Left colon (tissue), 2 donors: ENCODE measurements around the gene NREP. TPM values are rescaled to one million over a fixed set of nuclear protein-coding genes. Genes with fewer than 3 reads are reported as not detected.
A peak's percentile ranks its signal among the peaks of the same experiment; 100 is the strongest.

Source experiments
- ATAC-seq: fragments of 200-7000 bp; cut with Tn5 transposase; one replicate; pipeline ENCODE4 v1.9.1; 2020; ENCODE audit warnings: mild to moderate bottlenecking, moderate library complexity
- DNase-seq, 2 donors: peaks; one replicate each; pipeline ENCODE4 v3.0.0-alpha.2; 2020
- intact Hi-C, 2 donors: fragments of 100-400 bp; cut with DNase I in 1 of 2; cut with micrococcal nuclease in 1 of 2; formaldehyde crosslinking; loops; one replicate each; pipeline versions ENCODE4 v1.11.2 to v1.14.0; 2022; cut with DNase I, micrococcal nuclease
- total RNA-seq, 2 donors: library from RNA; stranded (reverse); fragmentation: NEBNext Ultra II Directional; extraction: Animal tissue kit (Norgen Biotek cat#: 25700); gene quantifications; one replicate each; pipeline ENCODE4 v1.2.1, GENCODE V29; 2021
- donor health status: DM: no; HTN: no; CAD: no.
- donor health status: DM: yes; HTN: yes; CAD: no.

Gene NREP
- total RNA-seq, 2 donors from 2014 or later, result 14.3 to 16.3 TPM

GRCh38 chr5:111772456-111773122, 15.6 kb upstream of the NREP start:
- ATAC-seq (no peak), DNase-seq (no peak)
- intact Hi-C loops, result no loop called here

DNA sequence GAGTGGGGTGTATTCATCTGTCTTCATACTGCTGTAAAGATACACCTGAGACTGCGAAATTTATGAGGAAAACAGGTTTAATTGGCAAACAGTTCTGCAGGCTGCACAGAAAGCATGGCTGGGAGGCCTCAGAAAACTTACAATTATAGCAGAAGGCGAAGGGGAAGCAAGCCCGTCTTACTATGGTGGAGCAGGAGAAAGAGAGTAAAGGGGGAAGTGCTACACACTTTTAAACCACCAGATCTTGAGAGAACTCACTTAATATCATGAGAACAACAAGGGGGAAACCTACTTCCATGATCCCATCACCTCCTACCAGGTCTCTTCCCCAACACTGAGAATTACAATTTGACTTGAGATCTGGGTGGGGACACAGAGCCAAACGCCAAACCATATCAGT, 12.5 kb upstream of the NREP start:
- intact Hi-C loops, result no loop called here

GRCh38 chr5:111765613-111766571, 8.9 kb upstream of the NREP start:
- DNase-seq (no peak), ATAC-seq (no peak)
- intact Hi-C loops, result no loop called here

More for the DNA sequence above, 12.5 kb upstream of the NREP start:
- DNase-seq (no peak), ATAC-seq (no peak)

- intact Hi-C loops, result no loop called here
- no peak for DNase-seq
- ATAC-seq, result no peak
Observed at GRCh38 chr5:111764019-111764418, 7.0 kb upstream of the NREP start.

- DNase-seq, result no peak
- intact Hi-C loops, result no loop called here
- no peak for ATAC-seq
Observed at GRCh38 chr5:111762895-111763294, 5.9 kb upstream of the NREP start.

GRCh38 chr5:111758284-111758628, 1.3 kb upstream of the NREP start:
- intact Hi-C loops, result no loop called here
- no peak for ATAC-seq
- no peak for DNase-seq

DNA sequence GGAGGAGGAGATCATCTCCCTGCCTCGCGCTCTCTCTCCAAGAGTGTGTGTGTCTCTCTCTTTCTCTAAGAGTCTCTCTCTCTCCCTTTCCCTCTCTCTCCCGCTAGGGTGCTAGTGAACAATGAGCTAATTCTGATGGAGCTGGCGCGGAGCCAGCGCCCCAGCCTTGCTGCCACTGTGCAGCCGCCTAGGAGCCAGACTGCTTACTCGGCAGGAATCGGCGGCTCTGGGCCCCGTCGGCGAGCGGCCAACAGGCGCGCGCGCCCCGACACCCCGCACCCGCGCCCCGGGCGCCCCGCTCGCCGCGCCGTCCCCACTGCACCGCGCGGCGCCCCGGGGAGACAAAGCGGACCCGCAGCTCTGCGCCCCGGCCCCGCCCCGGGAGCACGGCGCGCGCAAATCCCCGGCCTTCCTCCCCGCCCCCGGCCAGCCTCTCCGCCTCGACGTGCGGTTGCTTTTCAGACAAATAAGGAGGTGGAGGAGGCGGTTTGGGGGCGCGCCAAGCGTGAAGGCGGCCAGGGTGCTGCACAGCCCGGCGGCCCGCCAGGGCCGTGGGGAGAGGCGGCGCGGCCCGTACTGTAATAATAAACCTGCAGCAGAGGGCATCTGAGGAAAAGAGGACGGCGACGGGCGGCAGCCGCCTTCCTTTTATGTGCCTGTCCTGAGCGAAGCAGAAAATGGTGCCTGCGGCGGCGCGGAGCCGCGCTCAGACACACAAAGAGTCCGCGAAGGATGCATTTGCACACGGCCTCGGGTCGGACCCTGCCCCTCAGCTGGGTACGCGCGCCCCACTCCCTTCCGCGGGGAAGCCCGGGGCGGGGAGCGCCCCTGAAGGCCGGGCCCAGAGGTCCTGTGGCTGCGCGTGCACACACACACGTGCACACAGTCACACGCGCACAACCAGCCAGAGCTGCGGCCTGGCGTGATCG, 625 bp upstream of the NREP start:
- intact Hi-C loops, result no loop called here
- DNase-seq (peak; percentile 92 to 95), ATAC-seq (peak; percentile 86)

DNA sequence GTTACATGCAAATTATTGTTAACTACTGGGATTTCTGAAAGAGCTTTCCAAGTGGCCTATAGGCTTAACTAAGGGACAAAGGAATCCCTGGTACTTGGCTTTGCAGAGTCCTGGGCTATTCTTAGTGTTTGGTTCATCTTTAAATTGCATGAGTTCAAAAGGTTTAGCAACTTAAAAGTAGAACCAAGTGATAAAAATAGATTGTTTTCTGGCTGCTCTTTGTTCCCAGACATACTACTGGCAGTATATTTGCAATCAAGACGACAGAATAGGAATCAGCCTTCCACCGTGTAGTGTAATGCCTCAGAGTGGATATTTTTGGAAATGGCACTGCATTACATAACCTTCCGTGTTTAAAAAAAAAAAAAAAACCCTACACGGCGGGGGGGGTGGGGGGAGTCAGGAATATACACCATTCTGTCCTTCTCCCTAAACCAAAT, 1.0 kb downstream of the NREP start:
- intact Hi-C loops, result no loop called here
- DNase-seq (no peak), ATAC-seq (no peak)

DNA sequence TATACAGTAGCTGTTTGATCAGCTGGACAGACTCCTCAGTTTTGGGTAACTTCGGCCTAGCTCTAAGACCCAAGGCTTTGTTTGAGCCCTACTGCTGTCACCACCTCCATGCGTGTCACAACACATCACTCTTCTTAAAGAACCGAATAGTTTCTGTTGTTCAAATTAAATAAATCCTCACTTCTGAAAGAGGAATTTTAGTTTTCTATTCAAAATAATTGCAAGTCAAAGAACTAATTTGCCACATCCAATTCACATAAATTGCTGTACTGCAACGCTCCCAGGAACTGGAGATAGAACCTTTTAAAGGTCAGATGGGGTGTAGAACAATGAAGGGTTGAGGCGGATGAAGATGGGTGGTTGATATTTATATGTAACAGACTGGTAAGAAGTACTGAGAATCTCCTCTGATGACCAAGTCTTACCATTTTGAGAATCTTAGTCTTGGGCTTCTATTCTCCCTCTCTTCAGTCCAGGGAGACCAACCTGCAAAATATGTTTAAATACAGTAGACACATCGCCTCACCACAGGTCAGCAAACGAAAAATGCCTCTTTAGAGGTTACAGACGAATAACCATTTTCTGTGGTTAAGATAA, 1.6 kb downstream of the NREP start:
- no peak for DNase-seq
- intact Hi-C loops, result no loop called here
- no peak for ATAC-seq

GRCh38 chr5:111753884-111754589, 3.0 kb downstream of the NREP start:
- ATAC-seq (no peak), DNase-seq (no peak)
- intact Hi-C loops, result no loop called here

- intact Hi-C loops, result no loop called here
- no peak for ATAC-seq
- no peak for DNase-seq
Observed at GRCh38 chr5:111752426-111752965, 4.5 kb downstream of the NREP start.

GRCh38 chr5:111749303-111750026, 7.5 kb downstream of the NREP start:
- intact Hi-C loops, result no loop called here

DNA sequence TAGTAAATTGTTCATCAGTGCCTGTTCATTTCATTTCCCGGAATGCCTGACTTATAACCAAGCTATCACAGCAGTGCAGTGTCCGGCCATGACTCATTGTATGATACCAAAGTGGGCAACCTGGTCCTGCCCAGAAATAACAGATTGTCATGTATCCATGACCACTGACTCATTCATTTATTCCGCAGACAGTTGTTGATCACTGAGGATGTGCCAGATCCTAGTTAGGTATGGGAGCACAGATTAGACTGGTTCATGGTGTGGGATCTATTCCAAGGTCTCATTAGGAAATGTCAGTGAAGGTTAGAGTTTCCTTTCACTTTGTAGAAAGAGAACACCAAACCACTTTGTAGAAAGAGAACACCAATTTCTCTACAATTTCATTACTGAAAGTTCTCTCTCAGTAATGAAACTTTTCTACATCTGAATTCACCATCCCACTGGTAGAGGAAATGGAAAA, 8.7 kb downstream of the NREP start:
- DNase-seq (no peak), ATAC-seq (no peak)
- intact Hi-C loops, result no loop called here

More at GRCh38 chr5:111749303-111750026, 7.5 kb downstream of the NREP start:
- no peak for ATAC-seq
- DNase-seq, result no peak

DNA sequence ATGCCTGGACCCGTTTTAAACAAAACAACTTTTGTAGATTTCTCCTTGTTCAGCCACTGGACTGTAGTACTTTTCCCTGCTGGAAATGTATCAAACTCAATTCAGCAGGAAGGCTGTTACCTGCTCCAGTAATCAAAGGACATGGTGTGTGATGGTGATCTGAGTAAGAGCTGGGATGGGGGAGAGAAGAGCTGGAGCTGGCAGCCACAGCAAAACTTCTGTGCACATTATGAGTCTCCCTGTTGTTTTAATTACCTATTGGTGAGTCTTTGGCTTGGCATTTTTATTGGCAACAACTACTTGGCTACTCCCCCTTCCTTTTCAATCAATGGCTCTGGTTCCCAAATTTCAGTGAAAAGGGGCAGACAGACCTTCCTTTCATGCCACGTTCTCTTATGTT, 9.7 kb downstream of the NREP start:
- intact Hi-C loops, result no loop called here
- no peak for ATAC-seq
- DNase-seq, result no peak

DNA sequence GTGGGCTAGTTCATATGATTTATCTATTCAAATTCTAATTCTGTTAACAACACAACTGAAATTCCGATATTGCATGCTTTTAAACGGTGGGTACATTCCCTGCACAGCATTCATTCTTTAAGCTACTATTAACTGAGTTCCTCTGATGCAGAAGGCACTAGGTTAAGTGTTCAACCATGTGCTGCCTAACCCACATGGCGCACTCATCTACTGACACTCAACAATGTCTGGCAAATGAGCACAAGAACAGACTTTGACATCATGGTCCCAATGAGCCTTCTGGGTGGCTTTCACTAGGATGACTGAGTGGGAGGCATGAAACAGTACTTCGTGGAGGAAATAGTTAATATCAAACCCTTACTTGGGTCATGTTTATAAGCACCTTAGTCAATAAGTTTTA, 10.2 kb downstream of the NREP start:
- ATAC-seq (no peak), DNase-seq (no peak)
- intact Hi-C loops, result no loop called here

DNA sequence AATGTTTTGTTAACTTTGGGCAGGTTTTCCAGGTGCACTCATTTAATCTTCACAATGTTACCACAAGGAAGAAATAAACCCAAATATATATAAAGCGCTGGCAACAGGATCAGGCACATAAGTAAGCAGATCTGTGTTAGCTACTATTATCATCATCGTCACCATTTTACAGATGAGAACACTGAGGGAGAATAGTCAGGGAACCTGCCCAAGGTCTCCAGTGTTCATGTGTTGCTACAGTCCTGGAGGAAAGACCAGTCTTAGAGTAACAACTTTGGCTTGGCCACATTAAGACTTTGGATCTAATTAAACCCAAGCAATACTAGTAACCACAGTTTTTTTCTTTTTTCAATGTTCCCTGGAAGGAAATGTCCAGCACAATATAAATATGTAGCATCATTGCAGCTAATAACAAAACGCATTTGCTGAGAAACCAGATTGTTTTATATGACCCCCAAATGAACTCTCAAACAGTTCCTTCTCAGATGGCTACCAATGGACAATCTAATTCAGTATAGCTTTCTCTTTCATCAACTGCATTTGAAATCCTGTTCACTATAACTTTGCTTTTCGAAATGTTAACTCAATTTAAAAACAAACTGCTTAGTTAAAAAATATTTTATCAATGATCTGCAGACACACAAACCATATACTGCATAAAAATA, 11.8 kb downstream of the NREP start:
- intact Hi-C loops, result no loop called here
- DNase-seq, result no peak
- ATAC-seq, result no peak

GRCh38 chr5:111744455-111744854, 12.5 kb downstream of the NREP start:
- intact Hi-C loops, result no loop called here
- no peak for DNase-seq
- no peak for ATAC-seq
